ENCODE results near the gene NHLRC2.
A peak's percentile ranks its signal among the peaks of the same experiment; 100 is the strongest.

NHLRC2 gene

DNA sequence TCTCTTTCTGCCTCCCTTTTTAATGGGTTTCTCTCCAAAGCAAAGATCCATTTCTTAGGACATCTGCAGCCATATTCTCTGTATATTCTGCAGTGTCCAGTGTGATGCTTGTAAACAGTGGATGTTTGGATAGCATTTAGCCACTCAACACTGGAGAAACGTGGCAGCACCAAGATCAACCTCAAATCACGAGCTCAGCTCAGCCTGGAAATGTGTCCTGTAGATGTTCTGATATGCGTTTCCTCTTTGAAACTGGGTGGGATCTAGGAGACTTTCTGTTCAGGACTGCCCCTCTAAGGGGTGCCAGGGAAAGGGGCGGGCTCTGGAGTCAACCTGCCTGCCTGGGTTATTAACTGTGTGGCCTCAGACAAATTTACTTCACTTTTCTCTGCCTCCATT is 91.2 kb downstream of the NHLRC2 start:
- DNase-seq: no peak

DNA sequence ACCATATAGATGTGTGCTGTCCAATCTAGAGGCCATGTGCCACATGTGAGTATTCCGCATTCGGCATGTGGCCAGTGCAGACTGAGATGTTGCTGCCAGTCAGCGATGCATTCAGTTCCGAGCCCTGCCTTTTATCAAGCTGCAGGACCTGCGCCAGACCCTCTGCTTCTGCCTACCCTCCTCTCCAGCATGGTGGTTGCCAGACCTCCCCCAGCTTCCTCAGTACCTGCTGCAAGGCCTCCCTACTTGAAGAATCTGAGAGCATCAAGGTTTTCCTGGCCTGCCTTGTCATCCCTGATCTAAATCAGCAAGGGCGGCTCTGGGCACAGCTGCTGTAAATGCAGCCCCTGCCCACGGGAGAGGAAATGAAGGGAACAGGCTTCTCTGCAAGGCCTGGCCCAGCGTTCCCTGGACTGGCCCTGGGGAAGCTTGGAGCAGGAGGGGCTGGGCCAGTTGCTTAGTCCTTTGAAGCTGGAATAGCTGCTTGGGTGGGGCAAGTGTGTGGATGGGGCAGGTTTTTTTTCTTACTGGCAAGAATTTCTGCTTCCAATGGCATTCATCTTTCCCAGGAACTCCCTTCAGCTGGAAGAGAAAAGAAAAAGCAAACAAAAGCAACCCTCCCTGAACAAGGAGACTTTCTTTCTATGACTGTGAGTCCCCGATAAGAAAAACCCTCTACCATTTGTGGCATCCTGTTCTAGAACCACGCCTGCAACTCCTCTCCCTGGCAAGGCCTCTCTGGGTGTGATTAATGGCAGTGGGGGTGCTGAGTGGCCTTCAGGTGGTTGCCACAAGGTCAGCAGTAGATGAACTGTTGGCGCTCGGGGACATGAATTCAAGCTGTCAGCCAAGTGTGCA is 93.0 kb downstream of the NHLRC2 start:
- DNase-seq: peak in 2 of 3 experiments; percentile 23 to 58

DNA sequence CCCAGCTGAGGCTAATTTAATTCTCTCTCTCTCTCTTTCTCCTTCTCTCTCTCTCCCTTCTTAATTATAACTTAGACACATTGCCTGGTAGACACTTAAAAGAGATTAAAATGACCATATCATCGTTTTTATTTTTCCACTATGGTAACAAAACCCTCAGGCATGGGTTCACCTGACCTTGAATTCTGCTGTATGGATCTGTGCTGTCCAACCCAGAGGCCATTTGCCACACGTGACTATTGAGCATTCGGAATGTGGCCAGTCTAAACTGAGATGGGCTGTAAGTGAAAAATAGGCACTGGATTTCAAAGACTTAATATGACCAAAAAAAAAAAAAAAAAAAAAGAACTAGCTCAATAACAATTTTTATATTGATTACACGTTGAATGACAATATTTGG is 93.6 kb downstream of the NHLRC2 start:
- DNase-seq: no peak

DNA sequence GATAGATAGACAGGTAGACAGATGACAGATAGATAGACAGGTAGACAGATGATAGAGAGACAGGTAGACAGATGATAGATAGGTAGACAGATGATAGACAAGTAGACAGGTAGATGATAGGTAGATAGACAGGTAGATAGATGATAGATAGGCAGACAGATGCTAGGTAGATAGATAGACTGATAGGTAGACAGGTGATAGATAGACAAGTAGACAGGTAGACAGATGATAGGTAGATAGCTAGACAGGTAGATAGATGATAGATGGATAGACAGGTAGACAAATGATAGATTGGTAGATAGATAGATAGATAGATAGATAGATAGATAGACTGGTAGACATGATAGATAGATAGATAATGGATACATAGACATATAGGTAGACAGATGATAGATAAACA is 95.8 kb downstream of the NHLRC2 start:
- DNase-seq: no peak

DNA sequence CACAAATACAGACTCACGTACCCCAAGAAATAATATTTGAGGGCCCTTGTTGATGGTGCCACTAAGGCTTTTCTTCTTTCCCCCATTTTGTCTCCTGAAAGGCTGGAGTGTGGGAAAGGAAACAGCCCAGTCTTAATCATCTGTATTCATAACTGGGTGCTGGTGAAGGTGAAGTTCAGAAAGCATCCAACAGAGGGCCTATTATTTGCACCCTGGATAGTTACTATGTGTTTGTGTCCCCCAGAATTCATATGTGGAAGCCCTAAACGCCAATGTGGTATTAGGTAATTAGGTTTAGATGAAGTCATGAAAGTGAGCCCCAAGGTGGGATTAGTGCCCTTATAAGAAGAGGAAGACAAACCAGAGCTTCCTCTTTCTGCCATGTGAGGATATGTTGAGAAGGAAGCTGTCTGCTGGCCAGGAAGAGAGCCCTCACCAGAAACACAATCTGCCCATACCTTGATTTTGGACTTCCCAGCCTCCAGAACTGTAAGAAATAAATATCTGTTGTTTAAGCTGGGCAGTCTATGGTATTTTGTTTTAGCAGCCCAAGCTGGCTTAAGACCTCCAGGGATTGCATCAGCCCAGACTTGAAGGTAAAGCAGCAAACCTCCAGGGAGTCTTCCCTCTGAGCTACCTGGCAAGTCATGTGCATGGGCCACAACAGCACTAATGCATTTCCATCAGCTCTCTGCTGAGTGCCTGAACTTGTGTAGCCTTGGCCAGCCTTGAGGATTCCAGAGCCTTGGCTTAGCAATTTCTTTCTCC is 99.2 kb downstream of the NHLRC2 start:
- no peak for DNase-seq

DNA sequence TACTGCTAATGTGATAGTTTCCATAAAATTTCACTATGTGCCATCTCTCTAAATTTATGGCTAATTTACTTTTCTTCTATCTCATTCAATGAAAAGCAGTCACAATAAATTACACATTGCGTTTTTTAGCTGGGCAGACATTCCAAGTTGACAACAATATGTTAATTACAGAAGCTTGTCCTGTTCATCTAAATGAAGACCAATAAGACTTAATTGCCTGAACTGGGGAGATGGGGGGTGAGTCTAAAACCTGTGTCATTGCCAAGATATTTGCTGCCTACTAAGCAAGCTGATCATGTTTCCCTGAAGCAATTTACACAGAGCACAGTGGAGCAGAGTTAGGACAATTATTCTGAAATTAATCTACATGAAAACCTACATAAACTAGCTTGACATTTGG is 99.9 kb downstream of the NHLRC2 start:
- no peak for DNase-seq

DNA sequence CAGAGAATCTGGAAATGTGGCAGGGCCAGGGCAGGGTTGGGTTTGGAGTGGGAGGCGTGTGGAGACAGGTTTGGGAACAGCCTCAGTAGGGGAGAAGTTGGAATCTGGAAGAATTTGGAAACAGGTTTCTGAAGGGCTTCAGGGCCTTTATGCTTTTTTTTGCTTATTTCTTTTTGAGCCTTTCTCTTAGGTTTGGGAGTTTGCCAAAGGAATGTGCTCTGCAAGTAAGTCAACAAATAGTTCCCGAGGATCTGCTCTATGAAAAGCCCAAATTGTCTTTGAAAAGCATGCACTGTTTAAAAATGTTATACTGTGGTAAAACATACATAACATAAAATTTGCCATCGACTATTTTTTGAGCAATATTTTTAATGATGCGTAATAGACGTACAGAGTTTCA is 102.6 kb downstream of the NHLRC2 start:
- no peak for DNase-seq

DNA sequence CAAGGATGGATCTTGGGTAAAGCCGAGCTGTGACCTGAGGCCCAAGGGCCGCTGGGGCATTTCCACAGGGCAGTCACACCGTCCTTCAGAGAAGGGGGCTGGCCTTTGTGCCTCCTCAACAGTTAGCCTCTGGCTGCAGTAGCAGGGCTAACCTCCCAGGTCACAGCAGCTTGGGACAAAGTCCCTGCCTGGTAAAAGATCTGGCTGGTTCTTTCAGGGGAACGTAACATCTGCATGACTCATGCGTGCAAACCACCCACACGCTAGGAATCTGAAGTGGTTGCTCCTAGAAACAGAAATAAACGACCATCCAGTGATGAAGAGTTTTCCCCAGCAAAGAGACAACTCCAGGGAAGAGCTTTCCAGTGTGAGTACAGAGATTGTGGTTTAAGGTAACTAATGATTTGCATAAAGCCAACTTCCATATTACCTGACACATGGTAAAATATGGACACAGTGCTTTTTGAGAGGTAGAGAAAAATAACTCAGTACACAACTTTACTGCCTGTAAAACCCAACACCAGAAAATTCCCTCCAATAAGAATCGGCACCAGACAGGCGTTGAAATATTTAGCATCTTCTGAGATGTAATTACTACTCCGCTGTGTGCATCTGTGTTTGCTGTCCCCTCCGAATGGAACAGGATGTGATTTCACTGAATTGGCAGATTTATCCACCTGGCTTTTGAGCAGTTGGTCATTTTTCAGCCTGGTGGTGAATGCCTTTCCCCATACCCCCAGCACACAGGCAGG is 104.3 kb downstream of the NHLRC2 start:
- peak; percentile 43 to 75 (median 60) for DNase-seq

DNA sequence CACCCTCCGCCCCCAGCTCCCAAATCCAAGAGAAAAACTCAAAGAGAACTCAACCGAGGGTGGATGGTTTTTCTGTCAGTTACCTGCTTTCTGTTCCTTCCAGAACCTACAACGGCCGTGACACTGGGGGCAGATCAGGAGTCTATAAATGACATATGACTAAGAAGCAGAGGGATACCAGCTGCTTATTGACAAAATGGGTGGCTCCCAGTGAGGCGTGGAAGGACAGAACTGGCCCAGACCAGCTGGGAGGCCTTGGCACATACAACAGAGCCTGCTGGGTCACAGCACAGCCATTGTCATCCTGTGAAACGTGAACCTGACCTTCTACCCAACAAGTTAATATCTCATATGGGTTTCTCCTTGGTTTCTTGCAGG is 104.9 kb downstream of the NHLRC2 start:
- peak; percentile 35 to 60 (median 43) for DNase-seq

DNA sequence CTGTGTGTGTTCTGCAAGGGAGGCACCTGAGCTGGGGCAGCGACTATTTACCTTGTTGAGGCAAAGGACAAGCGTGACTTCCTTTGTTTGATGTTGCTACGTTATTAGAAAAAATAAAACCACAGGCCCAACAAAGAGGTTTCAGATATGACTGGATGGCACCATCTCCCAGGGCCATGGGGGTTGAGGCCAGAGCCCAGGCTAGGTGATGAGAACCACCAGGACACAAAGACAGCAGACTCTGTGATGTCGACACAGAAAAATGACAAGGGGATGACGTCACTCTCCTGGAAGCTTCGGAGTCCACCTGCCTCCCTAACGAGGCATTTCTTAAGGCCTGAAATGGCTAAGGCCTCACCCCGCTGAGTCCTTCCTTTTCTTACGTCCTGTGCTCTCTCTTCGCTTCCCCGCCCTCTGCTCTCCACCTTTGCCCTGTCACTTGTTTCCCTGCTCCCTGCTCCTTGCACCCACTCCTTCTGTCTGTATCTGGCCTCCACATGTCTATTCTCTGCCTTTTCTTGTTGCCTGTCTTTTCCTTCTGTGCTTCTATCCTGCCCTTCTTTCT is 106.2 kb downstream of the NHLRC2 start:
- peak; percentile 33 to 60 (median 55) for DNase-seq

DNA sequence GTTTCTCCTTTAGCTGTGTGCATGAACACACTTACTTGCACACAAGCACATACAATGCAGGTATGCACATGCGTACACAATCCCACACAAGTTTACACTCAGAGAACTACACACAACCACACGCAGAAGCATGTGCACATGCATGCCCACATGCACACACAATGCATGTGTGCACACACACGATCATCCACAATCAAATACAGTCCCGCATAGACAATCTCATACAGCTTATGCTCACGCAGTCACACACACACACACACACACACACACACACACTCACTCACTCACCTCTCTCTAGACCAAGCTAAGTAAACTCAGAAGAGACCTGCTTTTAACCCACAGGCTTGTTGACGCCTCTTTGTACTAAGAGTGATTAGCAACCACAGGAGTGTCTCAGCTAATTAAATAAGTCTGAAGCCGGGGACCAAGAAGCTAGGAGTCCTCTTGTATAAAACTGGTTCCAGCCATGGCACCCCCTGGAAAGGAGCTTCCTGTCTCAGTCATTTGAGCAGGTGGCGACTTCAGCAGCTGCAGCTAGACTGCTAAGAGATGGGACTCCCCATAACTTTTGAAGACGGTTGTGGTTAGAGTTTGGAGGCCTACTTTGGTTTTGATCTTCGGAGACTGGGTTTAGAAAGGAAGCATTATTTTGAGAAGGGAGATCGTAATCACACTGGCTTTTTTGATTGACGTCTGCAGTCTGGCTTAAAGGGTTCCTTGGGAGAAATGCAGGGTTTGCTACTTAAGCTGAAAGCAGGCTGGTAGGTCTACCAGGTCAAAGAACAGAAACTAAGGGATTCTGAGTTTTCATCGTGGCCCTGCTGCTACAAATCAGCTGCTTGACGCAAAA is 106.9 kb downstream of the NHLRC2 start:
- peak; percentile 45 to 59 (median 49) for DNase-seq

DNA sequence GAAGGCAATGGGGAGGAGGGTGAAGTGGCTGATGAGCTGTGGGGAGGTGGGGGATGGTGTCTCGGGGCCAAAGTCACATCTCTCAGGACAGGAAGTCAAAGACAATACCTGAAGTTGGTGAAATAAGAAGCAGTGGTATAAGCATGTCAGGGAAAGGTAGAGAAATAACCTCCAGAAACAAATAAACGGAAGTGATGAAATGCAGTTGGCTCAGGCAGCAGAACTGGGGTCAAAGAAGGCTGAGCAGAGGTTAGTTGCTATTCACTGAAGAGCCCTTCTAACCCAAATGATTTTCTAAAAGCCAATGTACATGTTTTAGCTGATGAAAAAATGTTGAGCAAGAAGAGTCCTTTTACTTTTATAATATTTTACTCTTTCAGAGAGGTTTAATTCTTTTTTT is 110.6 kb downstream of the NHLRC2 start:
- no peak for DNase-seq

DNA sequence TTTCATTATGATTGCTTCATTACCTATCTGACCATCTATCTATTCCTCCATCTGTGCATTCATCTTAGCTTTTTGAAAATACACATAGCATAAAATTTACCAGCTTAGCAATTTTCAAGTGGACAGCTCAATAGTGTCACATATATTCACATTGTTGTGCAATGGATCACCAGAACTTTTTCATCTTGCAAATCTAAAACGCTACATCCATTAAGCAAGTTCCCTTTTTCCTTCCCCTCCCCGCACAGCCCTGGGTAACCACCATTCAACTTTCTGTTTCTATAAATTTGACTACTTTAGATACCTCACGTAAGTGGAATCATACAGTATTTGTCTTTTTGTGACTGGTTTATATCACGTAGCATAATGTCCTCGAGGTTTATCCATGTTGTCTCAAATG is 111.2 kb downstream of the NHLRC2 start:
- no peak for DNase-seq
